Measurements from ENCODE around the gene ADCY3.

DNA sequence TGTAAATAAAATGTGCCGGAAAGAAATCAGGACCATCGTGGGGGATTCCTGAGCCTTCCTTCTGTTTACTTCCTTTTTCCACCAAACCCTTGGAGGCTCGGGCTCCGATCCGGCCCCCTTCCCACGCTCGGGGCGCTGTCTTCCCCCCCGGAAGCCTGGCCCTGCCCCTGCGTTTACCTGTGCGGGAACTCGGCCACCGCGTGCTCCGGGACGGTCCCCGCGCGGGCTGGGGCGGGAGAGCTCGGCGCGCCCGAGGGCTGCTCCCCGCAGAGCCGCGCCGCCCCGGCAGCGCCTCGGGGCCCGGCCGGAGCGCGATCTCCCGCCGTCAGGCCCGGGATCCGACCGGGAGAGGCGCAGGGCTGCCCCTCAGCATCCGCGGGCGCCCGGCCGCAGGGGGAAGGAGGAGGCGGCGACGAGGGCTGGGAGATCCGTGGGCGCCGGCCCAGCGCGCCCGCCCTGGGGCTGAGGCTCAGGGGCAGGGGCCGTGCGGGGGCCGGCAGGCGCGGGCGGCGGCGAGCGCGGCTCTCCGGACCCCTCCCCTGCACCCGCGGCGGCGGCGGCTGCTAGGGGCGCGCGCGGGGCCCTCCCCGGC, 435 bp downstream of the ADCY3 start:
- TF ChIP-seq EP300 (IDR thresholded peaks at IDR 0.05; ENCODE audit: low read depth), result no peak
- TF ChIP-seq, protein P1, sequence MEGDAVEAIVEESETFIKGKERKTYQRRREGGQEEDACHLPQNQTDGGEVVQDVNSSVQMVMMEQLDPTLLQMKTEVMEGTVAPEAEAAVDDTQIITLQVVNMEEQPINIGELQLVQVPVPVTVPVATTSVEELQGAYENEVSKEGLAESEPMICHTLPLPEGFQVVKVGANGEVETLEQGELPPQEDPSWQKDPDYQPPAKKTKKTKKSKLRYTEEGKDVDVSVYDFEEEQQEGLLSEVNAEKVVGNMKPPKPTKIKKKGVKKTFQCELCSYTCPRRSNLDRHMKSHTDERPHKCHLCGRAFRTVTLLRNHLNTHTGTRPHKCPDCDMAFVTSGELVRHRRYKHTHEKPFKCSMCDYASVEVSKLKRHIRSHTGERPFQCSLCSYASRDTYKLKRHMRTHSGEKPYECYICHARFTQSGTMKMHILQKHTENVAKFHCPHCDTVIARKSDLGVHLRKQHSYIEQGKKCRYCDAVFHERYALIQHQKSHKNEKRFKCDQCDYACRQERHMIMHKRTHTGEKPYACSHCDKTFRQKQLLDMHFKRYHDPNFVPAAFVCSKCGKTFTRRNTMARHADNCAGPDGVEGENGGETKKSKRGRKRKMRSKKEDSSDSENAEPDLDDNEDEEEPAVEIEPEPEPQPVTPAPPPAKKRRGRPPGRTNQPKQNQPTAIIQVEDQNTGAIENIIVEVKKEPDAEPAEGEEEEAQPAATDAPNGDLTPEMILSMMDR (IDR thresholded peaks at IDR 0.05), result no peak
- no peak for TF ChIP-seq POLR2A (IDR thresholded peaks at IDR 0.05)
